Thyroid gland (tissue), 4 donors: Measurements from ENCODE around the gene TTC34.

Experiments used
- POLR2A ChIP-seq, 2 donors: fragments of 450-650 bp; IDR thresholded peaks; one replicate each; pipeline ENCODE4 v1.6.1; 2017; ENCODE audit warnings: antibody characterized with exemption in 2 of 2, mild to moderate bottlenecking in 2 of 2, moderate library complexity in 1 of 2
- TF ChIP-seq, protein P1 (sequence below), 6 experiments: fragments of 200-600 bp in 3 of 6; fragments of 450-650 bp in 3 of 6; sonication (generic) in 3 of 6; IDR thresholded peaks; one replicate each; pipeline ENCODE4 v1.5.1; 2016 to 2019; ENCODE audit warnings: antibody characterized with exemption in 6 of 6, mild to moderate bottlenecking in 2 of 6, inconsistent platforms in 1 of 6, moderate library complexity in 1 of 6

- TF ChIP-seq, protein P1, sequence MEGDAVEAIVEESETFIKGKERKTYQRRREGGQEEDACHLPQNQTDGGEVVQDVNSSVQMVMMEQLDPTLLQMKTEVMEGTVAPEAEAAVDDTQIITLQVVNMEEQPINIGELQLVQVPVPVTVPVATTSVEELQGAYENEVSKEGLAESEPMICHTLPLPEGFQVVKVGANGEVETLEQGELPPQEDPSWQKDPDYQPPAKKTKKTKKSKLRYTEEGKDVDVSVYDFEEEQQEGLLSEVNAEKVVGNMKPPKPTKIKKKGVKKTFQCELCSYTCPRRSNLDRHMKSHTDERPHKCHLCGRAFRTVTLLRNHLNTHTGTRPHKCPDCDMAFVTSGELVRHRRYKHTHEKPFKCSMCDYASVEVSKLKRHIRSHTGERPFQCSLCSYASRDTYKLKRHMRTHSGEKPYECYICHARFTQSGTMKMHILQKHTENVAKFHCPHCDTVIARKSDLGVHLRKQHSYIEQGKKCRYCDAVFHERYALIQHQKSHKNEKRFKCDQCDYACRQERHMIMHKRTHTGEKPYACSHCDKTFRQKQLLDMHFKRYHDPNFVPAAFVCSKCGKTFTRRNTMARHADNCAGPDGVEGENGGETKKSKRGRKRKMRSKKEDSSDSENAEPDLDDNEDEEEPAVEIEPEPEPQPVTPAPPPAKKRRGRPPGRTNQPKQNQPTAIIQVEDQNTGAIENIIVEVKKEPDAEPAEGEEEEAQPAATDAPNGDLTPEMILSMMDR (IDR thresholded peaks at IDR 0.05): no peak
- no peak for TF ChIP-seq POLR2A (IDR thresholded peaks at IDR 0.05)
Measured at GRCh38 chr1:2784854-2785630, 16.5 kb downstream of the TTC34 start.
